Activated T-cell treated with anti-CD3 and anti-CD28 coated beads, Interleukin-2, amount 50 U/mL, for 48 hours (primary cell): ENCODE data around the gene AP3S1.
"Not testable (repeated sequence)": the region's sequence is repeated elsewhere in the genome, so short reads cannot be mapped to it uniquely, and the experiment has no call there.

Experiments
- DNase-seq, 2 experiments: peaks; one replicate each; pipeline ENCODE4 v3.0.0-alpha.2; 2020

The AP3S1 gene

GRCh38 chr5:115841382-115842088 lies at the start of gene AP3S1, which contains the start of gene ATG12:
Gene AP3S1, plus strand, starts transcription at chr5:115841935. Its CDS starts 103 bp downstream, at chr5:115842038.
Gene ATG12, minus strand, starts transcription at chr5:115841565. Its CDS starts 13 bp downstream, at chr5:115841552.
- DNase-seq: peak; percentile 94 to 95

DNA sequence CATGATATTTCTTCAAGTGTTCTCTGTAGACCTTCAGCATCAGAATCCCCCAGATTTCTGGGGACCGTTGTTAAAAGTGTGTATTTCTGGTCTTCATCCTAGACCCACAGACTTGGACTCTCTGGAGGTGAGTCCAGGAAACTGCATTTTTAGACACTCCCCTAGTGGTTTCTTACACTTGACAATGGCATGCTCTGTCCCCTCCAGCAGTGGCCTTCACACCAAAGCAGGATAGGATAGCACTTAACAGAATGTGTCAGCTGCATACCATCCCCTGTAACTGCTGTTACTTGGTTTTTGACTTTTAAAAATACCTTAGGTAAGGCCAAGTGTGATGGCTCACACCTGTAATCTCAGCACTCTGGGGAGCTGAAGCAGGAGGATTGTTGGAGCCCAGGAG lies 46.0 kb upstream of the AP3S1 start:
- no peak for DNase-seq

DNA sequence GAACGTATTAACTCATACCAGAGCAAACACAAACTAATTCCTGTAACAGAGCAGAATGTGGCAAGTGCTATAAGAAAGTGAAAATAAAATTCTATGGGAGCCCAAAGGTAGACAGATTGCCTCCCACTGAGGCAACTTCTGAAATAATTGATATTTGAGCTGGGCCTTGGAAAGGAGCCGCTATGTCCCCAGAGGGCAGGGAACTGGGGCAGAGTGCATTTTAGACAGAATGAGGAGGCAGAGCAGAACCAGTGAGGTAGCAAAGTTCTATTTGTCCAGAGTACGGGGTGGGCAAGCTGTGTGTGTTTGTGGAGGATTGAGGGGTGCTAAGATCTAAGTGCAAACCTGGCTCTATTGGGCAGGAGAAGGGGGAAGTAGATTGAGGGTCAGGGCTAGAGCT lies 45.1 kb upstream of the AP3S1 start:
- no peak for DNase-seq

DNA sequence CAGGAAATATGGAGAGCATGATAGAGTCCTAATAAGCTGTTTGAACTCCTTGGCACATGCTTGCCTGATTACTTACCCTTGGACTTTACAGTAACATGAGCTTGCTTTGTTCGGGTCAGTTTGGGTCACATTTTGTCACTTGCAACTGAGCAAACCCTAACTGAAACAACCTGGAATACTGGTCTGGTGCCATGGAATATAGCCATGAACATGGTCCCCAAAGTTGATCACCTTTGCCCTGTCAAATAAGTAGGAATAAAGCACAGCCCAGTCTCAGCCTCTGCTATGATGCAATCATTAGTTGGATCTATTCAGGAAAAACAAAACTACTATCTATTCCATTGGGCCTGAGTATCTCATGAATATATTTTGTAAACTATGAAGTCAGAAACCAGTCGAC lies 43.5 kb upstream of the AP3S1 start:
- no peak for DNase-seq

DNA sequence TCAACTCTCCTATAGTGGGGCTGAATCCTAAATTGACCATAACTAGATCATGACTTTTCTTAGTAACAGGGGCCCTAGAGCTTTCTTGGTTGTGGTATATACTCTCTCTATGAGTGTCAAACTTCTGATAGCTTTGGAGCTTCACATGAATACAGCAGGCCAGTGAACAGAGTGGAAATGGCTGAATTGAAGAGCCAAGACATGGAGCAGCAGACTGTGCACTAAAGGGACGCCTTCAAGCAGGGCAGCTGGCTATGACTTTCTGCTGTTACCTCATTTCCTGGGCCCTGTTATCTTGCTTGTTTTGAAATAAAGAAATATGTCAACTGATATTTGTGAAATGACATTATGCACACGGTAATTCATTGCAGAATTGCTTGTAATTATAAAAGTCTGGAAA lies 41.6 kb upstream of the AP3S1 start:
- no peak for DNase-seq

DNA sequence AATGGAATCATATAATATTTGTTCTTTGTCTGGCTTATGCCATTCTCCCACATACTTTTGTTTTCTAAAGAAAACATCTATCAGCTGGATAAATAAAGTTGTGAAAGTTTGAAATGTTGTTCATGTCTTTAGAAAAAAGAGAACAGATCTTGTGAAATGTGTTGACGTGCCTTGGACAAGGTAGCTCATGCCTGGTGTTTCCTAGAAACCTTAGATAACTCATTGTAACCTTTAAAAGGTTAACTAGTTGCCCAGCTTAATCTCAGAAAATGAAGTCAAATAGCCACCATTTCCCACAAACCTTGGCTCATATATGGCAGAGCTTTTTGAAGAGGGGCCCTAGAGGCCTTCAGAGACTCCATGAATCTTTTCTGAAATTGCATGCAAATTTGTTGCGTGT lies 40.6 kb upstream of the AP3S1 start:
- DNase-seq: no peak

GRCh38 chr5:115801984-115802383 lies 39.8 kb upstream of the AP3S1 start:
- DNase-seq: no peak

GRCh38 chr5:115806986-115807653 lies 34.6 kb upstream of the AP3S1 start:
- DNase-seq: no peak

DNA sequence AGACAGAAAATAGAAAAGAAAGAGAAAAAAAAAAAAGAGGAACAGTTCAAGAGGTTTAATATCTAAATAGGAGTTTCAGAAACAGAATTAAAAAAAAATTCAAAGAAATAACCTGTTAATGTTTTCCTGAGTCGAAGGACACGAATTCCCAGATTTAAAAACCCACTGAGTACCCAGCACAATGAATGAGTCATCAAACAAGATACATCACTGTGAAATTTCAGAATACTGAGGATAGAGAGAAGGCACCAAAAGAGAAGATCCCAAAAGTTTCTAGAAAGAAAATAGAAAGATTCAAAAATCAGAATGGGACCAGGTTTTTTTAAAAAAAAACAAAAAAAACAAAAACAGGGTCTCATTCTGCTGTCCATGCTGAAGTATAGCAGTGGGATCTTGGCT lies 34.1 kb upstream of the AP3S1 start:
- DNase-seq: no peak

DNA sequence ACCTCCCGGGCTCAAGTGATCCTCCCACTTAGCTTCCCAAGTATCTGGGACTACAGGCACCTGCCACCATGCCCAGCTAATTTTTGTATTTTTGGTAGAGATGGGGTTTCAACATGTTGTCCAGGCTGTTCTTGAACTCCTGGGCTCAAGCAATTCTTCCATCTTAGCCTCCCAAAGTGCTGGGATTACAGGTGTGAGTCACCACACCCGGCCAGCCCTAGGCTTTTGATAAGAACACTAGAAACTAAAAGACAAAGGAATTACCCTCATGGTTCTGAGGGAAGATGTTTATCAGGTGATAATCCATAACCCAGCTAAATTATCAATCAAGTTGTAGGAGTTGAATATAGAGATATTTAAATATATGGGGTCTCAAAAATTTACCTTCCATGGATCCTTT lies 33.7 kb upstream of the AP3S1 start:
- DNase-seq: not testable (repeated sequence)

DNA sequence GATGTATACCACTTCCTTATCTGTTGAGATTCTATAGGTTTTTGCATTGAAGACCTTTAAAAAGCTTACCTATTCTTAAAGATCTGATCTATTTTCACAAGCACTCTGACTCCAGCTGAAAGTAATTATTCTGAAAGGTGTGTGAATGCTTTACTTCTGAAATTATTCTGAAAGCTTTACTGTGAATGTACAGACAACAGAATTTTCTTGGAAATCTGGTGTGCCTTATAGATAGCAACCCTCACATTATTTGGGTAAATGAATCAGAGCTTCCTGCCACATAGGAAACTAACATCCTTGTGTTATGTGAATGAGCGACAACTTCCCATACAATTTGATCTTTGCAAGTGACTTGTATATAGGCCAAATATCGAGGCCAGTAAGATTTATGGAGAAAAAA lies 31.8 kb upstream of the AP3S1 start:
- no peak for DNase-seq

DNA sequence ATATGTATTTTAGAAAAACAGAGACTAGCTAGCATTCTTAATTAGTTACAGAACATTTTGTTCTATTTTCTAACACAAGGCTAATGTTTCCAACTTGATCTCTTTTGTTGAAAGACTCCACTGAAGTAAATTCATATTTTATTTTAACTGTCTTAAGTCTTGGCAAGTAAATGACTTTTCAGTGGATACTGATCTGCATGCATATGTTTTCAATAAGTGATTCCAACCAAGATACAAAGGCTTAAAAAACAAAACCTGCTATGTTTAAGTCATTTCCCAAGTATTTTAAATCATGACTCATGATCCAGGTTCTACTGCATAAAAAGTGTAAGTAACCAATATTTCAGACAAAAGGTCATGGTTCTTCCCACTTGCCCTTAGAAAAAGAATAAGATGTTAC lies 31.0 kb upstream of the AP3S1 start:
- no peak for DNase-seq

GRCh38 chr5:115811406-115811805 lies 30.3 kb upstream of the AP3S1 start:
- DNase-seq: no peak

DNA sequence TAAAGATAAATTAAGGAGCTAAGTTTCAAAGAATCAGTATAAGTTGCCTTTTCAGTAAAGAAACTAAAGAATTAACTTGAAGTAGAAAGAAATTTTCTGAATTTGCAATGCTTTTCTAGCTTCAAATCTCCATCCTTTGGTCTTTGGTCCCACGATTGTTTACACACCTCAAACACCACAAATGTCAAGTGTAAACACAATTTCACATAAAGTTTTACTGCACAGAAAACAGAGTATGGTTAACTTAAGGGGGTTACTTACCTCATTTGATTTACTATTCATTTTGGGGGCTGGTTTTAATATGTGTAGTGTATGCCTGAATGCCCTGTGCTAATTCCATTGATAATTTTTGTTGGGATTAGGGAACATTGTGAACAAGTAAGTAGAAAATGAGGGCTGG lies 29.4 kb upstream of the AP3S1 start:
- no peak for DNase-seq

DNA sequence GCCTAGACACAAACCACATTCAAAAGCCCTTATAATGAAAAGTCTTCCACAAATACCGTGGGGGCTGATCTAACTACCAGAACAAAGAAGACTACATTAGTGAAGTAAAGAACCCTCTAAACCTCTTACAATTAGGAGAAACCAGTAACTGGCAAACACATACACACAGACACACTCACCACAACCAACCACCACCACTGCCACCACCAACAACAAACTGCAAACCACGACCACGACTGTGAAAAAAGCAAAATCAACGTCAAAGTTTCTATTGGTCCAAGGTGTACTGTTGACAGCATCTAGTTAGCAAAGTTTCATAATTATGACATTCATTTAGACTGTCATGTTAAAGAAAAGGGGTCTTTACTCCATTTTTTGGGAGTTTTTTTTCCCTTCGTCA lies 28.0 kb upstream of the AP3S1 start:
- peak; percentile 25 to 26 for DNase-seq

DNA sequence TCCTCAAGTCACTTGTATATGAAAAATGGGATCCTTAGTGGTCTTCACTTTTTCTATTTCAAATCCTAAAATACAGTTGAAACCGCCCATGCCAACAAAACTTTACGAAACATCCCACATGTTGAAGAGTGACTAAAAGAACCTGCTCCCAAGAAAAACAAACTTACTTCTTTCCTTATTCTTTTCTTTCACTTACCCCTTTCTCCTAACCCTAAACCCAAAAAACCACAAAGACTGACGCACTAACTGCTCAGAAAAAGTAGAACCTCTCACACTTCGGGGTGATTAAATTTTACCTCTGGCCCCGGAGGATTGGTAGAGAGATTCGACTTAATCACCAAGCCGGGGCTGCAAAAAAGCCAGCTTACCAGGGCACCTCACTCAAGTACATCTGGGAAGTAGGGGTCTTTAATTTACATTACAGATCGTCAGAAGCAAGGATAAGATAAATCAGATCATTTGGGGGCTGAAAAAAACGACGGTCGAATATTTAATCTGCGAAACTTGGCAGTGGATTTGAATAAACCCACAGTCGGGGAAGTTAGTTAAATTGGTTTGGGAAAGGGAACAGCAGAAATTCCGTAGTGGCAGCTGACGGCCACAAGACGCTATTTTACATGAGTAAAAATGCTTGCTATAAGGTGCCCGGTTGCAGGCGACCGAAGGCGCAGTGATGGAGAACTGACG lies 26.6 kb upstream of the AP3S1 start:
- DNase-seq: no peak

DNA sequence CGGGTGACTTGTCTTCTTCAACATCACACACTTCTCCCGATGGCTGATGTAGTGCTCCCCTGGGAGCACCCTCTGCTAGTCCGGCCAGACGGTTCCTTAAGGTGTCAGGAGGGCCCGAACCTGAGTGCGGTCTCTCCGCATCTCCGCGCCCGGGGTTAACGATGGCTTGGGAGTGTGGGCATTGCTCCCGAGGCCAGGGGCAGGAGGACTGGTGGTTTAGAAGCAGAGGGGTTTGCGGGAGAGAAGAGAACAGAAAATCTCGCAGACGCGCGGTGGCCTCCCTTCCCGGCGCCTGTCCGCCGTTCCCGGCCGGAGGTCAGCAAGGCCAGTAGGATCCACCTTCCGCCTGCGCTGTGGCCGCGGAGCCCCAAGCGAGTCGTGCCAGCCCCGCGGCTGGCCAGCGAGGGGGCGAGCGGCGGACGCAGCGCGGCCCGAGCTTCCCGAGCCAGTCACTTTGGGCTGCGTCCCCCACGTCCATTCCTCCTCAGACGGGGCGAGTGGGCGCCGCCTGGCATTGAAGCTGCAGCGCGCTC lies 26.0 kb upstream of the AP3S1 start:
- DNase-seq: peak; percentile 23 to 25

DNA sequence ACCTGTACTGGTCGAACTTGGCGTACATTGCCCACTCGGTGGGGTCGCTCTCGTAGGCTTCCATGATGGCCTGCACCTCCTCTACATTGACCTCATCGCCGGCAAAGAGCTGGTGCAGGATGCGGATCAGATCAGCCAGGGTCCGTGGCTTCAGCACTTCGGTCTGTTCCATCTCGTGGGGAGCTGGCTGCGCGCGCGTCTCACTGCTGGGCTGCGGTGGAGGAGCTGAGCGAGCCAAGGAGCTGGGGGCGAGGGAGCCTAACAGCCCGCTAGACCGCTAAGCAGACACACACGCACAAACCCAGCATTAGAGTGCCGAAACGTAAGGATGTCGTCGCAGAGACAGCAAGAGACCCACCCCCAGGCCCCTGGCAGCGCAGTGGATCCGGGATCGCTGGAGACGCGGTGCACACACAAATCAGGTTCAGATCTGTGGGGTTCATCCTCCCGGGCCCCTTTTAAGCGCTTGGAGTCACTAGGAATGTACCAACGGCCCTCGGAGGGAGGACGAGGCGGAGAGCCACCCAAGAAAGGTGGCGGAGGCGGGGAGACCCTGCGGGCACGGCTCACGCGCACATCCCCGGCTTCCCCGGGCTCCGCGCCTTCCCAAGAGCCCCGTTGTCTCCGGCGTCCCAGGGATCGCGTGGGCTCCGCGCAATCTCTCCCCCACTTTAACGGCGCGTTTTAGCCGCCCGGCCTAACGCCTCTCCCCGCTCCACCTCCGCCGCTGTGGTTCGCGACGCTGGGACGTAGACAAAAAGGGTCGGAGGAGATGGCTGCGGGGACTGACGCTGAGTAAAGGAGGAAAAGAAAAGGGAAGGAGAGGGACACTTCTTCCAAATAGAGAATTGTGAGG lies 25.3 kb upstream of the AP3S1 start, which contains the start of gene CDO1:
Gene CDO1, minus strand, starts transcription at position 434 of the 856 bp plus-strand sequence. Its CDS starts 262 bp downstream, at position 172.
- peak; percentile 44 to 54 for DNase-seq

- DNase-seq: no peak
Measured at GRCh38 chr5:115817386-115817785, 24.3 kb upstream of the AP3S1 start.

GRCh38 chr5:115818821-115819220 lies 22.9 kb upstream of the AP3S1 start:
- DNase-seq: no peak

DNA sequence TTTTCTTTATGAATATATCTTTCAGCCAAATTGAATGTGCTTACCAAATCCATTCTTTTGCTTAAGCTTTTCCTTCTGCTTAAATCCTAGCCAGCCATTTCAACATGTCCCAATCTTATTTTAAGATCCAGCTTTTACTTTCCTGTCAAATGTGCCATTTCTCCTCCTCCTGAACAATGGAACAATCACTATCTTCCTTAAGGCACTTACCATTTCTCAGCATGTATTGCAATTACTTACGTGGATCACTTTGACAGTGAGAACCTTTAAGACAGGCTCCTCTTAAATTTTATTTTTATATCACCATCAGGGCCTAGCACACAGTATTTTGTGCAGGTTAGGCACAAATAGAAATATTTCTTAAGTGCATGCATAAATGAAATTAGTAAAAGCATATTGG lies 20.9 kb upstream of the AP3S1 start:
- no peak for DNase-seq

DNA sequence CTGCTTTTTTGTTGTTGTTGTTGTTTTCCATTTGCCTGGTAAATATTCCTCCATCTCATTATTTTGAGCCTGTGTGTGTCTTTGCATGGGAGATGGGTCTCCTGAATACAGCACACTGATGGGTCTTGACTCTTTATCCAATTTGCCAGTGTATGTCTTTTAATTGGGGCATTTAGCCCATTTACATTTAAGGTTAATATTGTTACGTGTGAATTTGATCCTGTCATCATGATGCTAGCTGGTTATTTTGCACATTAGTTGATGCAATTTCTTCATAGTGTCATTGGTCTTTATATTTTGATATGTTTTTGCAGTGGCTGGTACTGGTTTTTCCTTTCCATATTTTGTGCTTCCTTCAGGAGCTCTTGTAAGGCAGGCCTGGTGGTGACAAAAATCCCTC lies 16.8 kb upstream of the AP3S1 start:
- DNase-seq: not testable (repeated sequence)

- no peak for DNase-seq
Measured at GRCh38 chr5:115825948-115826347, 15.8 kb upstream of the AP3S1 start.
